ENCODE results near the gene MAPK8IP2.

MAPK8IP2 gene

GRCh38 chr22:50569896-50570535 is 30.6 kb upstream of the MAPK8IP2 start:
- DNase-seq (ENCODE audit: extremely low read depth, low read depth), result no peak
- no peak overlapping the region for H3K4me3 ChIP-seq (replicated peaks; ENCODE audit: low read depth, low read length)
- no peak for TF ChIP-seq CTCF (IDR thresholded peaks at IDR 0.05; ENCODE audit: low read depth, low read length, missing control alignments)

- TF ChIP-seq CTCF (IDR thresholded peaks at IDR 0.05; ENCODE audit: low read depth, low read length, missing control alignments), result no peak
- no peak for DNase-seq (ENCODE audit: extremely low read depth, low read depth)
- H3K4me3 ChIP-seq (replicated peaks; ENCODE audit: low read depth, low read length), result no peak overlapping the region
Observed at GRCh38 chr22:50570861-50571260, 29.7 kb upstream of the MAPK8IP2 start.

GRCh38 chr22:50571264-50572175 is 29.1 kb upstream of the MAPK8IP2 start:
- TF ChIP-seq CTCF (IDR thresholded peaks at IDR 0.05; ENCODE audit: low read depth, low read length, missing control alignments), result no peak
- no peak overlapping the region for H3K4me3 ChIP-seq (replicated peaks; ENCODE audit: low read depth, low read length)

GRCh38 chr22:50572965-50573364 is 27.6 kb upstream of the MAPK8IP2 start:
- H3K4me3 ChIP-seq (replicated peaks; ENCODE audit: low read depth, low read length), result no peak overlapping the region
- DNase-seq (ENCODE audit: extremely low read depth, low read depth), result no peak
- TF ChIP-seq CTCF (IDR thresholded peaks at IDR 0.05; ENCODE audit: low read depth, low read length, missing control alignments), result no peak

More at GRCh38 chr22:50571264-50572175, 29.1 kb upstream of the MAPK8IP2 start:
- no peak for DNase-seq (ENCODE audit: extremely low read depth, low read depth)

GRCh38 chr22:50573491-50574382 is 26.9 kb upstream of the MAPK8IP2 start:
- no peak overlapping the region for H3K4me3 ChIP-seq (replicated peaks; ENCODE audit: low read depth, low read length)
- no peak for TF ChIP-seq CTCF (IDR thresholded peaks at IDR 0.05; ENCODE audit: low read depth, low read length, missing control alignments)
- DNase-seq (ENCODE audit: extremely low read depth, low read depth), result no peak

- TF ChIP-seq CTCF (IDR thresholded peaks at IDR 0.05; ENCODE audit: low read depth, low read length, missing control alignments), result no peak
- H3K4me3 ChIP-seq (replicated peaks; ENCODE audit: low read depth, low read length), result no peak overlapping the region
- no peak for DNase-seq (ENCODE audit: extremely low read depth, low read depth)
Observed at GRCh38 chr22:50574383-50574755, 26.2 kb upstream of the MAPK8IP2 start.
